Activated CD4-positive, alpha-beta T cell treated with anti-CD3 and anti-CD28 coated beads, Interleukin-2, Interleukin-6, amounts not matched to agents 100 ng/mL and 50 ng/mL, durations not matched to agents 16 hours and 8 hours (primary cell): ENCODE data around the gene FEZ2.

Experiments
- DNase-seq: peaks from one replicate; pipeline ENCODE4 v3.0.0-alpha.2; 2020

FEZ2 gene

GRCh38 chr2:36560726-36561125 is 37.2 kb downstream of the FEZ2 start:
- no peak for DNase-seq

- no peak for DNase-seq
These were observed 38.6 kb downstream of the FEZ2 start for GRCh38 chr2:36559221-36559942.

DNA sequence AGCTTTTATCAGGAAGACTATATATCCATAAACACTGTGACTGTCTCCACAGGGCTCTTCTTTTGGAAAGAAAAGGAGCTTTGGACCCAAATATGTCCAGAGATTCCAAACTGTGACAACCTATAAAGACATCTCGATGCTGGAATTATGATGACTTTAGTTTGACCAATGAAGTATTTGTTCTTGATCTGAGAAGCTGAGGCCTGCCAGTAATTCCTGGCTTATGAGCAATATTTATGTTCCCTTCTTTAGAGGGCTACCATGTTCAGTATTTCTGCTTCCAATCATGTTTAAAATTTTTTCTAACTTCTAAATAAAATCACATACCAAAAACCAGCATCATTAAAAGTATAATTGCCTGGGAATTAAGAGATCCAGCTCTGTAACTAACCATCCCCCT is 41.1 kb downstream of the FEZ2 start:
- DNase-seq = no peak

DNA sequence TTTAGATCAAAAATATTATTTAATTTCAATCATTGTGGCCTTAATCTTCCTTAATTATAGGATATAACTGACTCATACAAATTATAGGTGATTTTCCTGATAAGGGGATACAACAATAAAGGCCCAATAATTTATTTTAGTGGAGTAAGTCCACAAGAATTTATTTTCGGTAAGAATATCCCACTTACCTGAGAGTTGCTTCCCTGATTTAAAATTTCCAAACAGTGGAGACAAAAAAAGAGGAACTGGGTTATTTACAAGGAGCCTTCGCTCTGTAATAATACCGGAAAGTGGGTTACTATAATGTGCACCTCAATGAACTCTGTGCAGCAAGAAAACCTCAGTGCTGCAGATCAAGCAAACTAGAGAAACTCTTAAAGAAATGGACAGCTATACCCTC is 42.2 kb downstream of the FEZ2 start:
- DNase-seq = no peak

GRCh38 chr2:36554531-36554930 is 43.4 kb downstream of the FEZ2 start:
- no peak for DNase-seq

- no peak for DNase-seq
These were observed 44.3 kb downstream of the FEZ2 start for GRCh38 chr2:36553683-36554082.

- no peak for DNase-seq
These were observed 48.0 kb downstream of the FEZ2 start for GRCh38 chr2:36550006-36550405.

DNA sequence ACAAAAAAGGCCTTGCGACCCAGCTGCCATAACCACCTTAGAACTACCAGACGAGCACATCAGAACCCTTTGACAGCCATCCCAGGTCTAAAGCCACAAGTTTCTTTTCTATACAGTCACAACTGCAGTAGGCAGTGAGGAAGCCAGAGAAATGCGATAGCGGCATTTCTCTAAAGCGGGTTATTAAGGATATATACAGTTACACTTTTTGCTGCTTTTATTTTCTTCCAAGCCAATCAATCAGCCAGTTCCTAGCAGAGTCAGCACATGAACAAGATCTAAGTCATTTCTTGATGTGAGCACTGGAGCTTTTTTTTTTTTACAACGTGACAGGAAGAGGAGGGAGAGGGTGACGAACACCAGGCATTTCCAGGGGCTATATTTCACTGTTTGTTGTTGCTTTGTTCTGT is 48.8 kb downstream of the FEZ2 start:
- DNase-seq = no peak

GRCh38 chr2:36547906-36548305 is 50.1 kb downstream of the FEZ2 start:
- DNase-seq = no peak

- DNase-seq = no peak
These were observed 52.0 kb downstream of the FEZ2 start for GRCh38 chr2:36545871-36546416.

DNA sequence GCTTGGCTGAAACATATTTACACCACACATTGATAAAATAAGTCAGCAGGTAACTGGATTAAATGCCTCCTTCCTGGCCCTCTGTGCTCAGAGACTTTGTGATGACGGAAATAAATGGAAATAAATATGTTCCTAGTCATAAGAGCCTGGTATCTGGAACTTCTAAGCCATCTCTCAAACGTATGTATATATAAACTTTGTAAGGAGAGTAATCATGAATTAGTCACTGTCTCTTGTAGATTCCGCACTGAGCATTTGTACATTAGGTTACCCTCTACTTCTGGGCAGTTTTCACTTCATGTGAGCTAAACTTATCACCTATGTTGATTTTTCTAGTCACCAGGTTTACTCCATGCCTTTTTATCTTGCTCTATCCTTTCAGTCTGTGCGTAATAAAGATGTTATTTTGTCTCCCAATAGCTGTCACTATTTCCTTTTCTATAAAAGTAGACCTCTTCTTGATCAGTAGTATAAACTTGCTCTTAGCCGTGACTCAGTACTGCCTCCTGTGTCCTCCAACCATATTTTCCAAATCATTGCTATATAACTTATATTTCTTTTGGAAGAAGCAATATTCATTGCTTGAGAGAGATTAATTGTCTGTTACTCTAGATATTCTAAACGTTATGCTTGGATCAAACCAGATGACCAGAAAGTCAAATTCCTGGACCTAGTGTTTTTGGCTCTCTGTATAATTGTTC is 53.2 kb downstream of the FEZ2 start:
- DNase-seq = no peak

GRCh38 chr2:36541891-36542595 is 55.9 kb downstream of the FEZ2 start:
- DNase-seq = no peak

DNA sequence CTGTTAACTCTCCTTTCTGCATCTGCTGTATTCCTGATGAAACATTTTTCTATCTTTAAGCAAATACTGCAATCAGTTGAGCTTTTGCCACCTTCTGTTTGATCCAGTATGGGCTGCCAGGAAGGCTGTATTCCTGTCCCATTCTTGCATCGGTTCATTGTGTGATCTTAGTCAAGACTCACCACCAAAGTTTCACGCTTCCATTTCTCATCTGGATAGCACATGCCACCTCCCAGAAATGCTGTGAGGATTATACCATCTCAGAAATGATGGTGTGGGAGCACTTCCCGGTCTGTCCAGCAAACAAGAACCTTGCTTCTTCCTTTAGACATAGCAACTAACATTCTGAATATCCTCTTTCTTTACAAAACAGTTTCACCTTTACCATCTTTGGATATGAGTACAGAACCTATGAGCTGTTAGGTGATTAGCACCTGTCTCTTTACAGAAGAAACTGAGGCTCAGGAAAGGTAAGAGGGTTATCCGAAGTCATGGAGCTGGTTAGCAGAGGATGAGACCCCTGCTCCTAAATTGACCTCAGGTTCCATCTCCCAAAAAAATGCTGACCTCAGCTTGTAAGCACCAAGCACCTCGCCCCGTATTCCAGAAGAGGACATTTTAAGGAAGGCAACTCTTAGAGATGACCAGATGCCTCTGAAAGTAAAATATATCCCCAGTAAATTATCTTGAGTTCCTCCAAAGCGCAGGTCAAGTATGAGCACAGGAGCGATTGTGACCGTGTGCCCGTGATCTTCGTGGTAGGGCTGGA is 56.8 kb downstream of the FEZ2 start:
- no peak for DNase-seq

GRCh38 chr2:36539631-36540030 is 58.3 kb downstream of the FEZ2 start:
- DNase-seq = no peak

DNA sequence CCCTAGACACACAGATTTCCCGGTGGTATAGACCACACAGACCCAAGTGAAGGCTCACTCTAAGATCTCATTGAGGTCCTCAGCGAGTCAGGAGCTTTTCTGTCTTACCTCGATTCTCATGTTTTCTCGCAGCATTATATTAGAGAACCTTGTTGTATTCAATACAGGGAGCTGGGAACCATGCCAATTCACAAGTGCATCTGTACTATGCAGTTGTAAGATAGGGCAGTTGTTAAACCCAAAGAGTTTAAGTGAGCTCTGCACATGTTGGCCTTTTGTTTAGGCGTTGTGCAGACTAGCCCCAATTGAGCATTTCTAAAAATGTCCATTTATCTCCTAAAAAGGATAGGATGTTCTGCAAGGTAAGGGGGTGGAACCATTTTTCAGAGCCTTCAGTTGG is 59.6 kb downstream of the FEZ2 start:
- DNase-seq = no peak

DNA sequence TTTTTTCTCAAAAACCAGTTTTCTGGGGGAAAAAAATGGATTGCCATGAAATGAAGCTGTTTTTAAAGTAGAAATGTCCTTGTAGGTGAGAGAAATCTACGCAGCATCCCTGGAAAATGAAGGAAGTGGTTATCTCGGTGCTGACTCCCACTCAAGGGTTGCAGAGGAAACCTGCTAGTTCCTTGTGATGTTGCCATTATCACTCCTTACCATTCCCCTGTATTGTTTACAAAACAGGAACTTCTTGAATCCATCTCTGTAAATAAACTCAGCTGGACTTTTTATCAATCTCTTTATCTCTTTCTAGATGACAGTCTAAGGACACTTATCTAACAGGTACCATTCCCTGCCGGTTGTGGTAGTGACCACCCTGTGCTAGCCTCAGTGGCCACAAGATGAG is 61.2 kb downstream of the FEZ2 start:
- DNase-seq = no peak

DNA sequence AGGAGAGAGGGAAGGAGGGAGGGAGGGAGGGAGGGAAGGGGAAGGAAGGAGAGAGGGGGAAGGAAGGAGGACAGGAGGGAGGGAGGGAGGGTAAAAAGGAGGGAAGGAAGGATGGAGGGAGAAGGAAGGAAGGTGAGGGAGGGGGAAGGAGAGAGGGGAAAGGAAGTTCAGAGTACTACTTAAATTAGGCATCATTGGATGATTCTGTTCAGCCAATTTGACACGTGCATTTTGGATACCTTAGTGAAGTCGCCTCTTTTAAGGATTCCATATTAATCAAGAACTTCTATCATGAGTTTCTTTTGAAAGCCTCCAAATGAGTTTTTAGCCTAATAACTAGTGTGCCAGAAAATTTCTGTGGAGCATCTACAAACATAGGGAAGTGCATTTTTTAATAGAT is 62.9 kb downstream of the FEZ2 start:
- DNase-seq = no peak

DNA sequence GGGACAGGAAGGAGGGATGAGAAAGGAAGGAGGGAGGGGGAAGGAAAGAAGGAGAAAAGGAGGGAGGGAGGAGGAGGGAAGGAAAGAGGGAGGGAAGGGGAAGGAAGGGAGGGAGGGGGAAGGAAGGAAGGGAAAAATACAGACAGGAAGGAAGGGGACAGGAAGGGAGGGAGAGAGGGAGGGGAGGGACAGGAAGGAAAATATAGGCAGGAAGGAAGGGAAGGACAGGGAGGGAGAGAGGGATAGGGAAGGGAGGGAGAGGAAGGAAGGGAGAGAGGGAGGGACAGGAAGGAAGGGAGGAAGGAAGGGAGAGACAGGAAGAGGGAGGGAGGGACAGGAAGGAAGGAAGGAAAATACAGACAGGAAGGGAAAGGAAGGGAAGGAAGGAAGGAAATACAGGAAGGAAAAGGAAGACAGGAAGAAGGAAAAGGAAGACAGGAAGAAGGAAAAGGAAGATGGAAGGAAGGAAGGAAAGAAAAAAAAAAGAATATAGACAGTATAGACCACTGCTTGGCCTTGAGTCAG is 63.6 kb downstream of the FEZ2 start:
- no peak for DNase-seq

- no peak for DNase-seq
These were observed 67.0 kb downstream of the FEZ2 start for GRCh38 chr2:36530983-36531354.

DNA sequence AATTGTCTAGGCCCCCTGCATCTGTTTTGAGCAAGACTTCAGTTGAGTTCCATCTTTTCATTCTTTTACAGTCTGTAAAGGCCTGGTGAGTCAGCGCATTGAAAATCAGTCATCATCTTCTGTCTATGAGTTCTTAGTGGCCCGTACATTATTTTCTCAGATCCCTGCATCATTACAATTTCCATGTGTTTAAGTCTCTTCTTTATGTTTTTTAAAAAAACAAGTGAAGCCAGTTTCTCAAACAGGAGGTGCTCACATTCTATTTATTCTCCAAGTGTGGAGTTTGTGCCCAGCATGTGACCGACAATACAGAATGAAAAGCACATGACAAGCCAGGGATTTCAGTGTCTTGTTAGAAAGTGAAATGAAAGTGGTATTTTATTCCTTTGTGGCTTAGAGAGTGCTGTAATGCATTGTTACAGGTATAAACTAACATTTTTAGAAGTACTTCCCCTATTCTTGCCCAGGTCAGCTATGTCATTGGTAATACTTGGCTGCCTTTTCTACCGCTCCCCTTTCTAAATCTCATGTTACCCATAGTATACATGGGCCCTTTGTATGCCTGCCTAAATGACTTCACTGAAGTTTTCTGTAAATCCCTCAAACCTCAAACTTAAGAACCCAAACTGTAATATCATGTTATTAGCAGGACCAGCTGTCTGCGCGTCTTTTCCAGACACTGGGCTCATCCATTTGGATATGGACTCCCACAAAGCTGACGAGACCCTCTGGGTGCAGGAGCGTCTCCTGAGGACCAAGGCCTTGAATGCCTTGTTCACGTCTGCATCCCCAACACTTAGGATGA is 67.6 kb downstream of the FEZ2 start:
- peak; percentile 4 for DNase-seq

DNA sequence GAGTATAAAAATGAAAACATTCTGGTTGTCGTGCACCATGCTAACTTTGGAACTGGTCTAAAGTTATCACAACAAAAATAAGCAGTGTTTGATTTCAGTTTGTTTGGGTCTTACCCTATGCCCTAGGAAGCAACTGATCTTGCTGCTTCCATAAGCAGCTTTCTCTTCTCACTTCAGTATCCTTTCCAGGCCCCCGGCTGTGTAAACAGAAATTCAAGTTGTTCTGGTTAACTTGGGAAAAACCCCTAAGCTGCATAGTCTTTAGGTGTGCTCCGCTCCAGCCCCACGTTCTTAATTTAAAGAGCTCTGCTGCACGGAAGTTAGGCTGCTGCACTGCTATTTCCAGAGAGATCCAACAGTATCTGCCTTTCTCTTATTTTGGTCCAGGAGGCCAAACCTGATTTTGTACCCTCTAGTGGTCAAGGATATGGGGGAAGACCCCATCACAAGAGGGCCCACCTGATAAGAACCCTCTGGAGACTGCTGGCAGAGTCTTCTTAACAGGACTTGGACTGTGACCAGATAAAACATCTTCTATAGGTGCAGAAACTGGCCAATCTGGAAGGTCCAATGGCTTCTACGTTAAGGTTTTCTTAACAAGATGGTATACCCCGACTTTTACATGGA is 69.1 kb downstream of the FEZ2 start:
- no peak for DNase-seq
